HG02571 (cell line): ENCODE data around the gene IFT88.

ENCODE experiments used
- ATAC-seq: cut with Tn5 transposase; IDR thresholded peaks from one replicate; pipeline ENCODE4 v1.9.1; 2021; ENCODE audit warnings: mild to moderate bottlenecking, moderate library complexity; ENCODE audit not compliant: unreplicated experiment

IFT88 gene

GRCh38 chr13:20566898-20567874 lies at the start of gene IFT88:
TSS of gene IFT88 (plus strand) at chr13:20567157. CDS start at chr13:20574386, 7,229 bp downstream.
- peak; percentile 85 for ATAC-seq

- ATAC-seq, result no peak
Measured at GRCh38 chr13:20518660-20519100, 48.3 kb upstream of the IFT88 start.

- no peak for ATAC-seq
Measured at GRCh38 chr13:20519875-20520274, 47.1 kb upstream of the IFT88 start.

- no peak for ATAC-seq
Measured at GRCh38 chr13:20521364-20522115, 45.4 kb upstream of the IFT88 start.

GRCh38 chr13:20525144-20525600 lies 41.8 kb upstream of the IFT88 start:
- peak; percentile 7 for ATAC-seq

DNA sequence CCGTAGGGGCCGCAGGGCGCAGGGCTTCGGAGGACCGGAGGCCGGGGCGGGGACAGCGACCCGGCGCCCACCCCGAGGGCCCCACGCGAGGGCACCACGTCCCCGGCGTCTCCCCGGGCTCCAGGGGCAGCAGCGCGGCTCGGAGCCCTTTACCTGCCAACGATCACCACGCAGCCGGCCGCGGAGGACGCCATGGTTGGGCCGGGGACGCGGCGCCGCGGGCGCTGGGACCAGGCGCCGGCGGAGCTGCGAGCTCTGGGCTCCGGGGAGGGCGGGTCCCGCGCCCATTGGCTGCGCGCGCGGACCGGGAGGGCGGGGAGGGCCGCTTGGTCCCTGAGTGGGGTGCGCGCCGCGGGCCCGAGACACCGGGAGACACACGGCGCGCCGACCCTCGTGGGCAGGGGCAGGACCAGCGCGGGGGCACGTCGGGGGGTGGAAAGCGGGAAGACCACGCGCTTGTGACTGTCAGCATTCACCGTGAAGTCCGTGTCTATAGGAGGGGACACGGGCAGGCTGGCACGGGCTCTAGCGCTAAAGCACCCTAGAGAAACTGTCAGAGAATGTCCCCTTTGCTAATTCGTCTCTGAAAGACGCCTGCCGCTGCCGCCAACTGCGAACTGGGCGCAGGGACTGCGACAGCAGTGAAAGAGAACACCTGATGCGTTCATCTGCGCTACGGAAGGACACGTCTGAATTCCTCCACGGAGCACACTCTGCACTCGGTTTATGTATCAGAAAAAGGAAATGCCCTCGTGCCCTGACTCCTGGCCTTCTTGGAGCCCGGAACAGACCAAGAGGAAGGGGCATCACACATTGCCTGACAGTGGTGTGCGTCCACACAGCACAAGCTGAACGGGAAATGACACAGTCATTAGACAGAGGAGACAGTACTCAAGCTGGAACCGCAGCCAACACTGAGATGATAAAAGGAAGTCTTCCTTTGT lies 41.1 kb upstream of the IFT88 start, which contains the start of gene CRYL1:
Gene CRYL1 (minus strand): TSS at position 257 of the 944 bp plus-strand sequence. CDS start 63 bp downstream, at position 194.
- peak; percentile 84 for ATAC-seq

- ATAC-seq, result no peak
Measured at GRCh38 chr13:20526664-20527063, 40.3 kb upstream of the IFT88 start.

DNA sequence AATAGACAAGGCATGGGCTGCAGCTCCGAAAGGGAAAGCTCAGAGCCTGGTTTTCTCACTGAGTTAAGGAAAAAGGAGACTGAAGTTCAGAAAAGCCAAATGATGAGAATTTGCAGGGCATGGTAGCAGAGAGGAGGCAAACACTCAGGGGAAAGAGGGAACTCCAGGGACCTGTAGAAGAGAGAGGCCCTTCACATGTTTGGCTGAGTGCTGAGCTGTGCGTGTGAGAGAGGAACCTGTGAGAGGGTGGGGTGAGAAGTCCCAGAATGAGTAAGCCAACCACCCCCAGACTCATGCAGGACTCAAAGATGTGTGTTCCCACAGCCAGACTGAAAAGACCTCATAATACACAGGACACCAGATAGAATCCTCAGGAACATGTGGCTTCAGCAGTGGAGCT lies 38.5 kb upstream of the IFT88 start:
- ATAC-seq, result no peak

GRCh38 chr13:20534038-20534608 lies 32.8 kb upstream of the IFT88 start:
- no peak for ATAC-seq

- ATAC-seq, result no peak
Measured at GRCh38 chr13:20536992-20537391, 30.0 kb upstream of the IFT88 start.

DNA sequence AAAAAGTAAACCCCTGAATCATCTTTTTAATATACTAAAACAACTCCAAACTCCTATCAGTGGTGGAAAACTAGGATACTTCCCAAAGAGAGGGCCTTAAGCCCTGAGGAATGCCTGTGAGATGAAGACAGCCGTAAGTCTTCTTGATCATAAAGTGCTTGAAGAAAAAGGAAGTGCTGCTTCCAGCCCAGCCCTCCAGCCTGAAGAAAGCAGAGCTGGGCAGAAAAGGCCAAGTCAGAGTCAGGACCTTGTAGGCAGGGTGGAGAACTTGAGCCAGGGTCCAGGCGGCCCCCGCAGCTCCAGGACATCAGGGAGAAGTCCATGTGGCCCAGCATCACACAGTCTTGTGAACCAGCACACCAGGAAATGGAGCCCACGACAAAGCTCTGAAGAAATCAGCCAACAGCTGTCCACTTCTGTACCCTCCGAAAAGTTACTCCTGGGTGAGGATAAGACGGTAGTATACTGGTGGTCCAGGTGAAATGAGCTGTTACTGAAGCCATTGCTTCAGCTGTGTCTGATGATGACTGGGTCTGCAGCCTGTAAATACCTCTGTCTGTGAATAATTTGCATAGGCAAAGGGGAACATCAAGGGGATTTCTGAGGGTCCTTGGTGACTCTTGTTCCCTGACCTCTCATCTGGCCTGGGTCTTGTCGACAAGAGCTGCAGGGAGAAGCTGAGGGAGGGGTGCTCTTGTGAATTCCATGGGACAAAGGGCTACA lies 22.6 kb upstream of the IFT88 start:
- no peak for ATAC-seq

DNA sequence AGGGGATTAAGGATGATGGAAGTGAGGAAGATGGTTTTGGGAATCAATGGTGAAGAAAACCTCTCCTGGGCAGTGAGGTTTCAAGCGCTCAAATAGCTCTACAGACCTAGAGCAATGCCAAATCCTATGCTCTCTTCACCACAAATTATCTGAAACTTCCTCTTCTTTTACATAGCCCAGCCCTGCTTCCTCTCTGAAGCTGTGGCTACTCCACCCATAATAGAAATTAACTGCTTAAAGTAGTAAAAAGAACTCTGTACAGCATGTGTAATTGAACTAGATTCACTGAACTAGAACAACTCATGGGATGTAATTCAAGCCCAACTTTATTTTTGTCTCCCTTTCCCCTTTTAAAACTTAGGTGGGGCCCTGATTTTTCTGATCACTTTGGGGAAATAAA lies 20.4 kb upstream of the IFT88 start:
- no peak for ATAC-seq

DNA sequence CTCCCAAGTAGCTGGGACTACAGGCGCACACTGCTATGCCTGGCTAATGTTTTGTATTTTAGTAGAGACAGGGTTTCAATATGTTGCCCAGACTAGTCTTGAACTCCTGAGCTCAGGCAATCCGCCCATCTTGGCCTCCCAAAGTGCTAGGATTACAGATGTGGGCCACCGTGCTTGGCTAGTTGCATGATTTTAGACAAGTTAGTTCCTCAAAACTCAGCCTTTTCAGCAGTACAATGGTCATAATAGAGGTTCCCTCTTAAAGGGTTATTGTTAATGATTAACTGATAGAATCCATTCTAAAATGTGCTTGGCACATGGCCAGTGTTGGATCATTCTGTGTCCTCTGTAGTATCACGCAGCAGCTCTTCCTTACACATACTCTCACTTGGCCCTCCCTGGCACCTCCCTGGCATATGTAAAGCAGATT lies 19.5 kb upstream of the IFT88 start:
- no peak for ATAC-seq

GRCh38 chr13:20550799-20551198 lies 16.2 kb upstream of the IFT88 start:
- no peak for ATAC-seq

GRCh38 chr13:20553311-20553710 lies 13.6 kb upstream of the IFT88 start:
- no peak for ATAC-seq

DNA sequence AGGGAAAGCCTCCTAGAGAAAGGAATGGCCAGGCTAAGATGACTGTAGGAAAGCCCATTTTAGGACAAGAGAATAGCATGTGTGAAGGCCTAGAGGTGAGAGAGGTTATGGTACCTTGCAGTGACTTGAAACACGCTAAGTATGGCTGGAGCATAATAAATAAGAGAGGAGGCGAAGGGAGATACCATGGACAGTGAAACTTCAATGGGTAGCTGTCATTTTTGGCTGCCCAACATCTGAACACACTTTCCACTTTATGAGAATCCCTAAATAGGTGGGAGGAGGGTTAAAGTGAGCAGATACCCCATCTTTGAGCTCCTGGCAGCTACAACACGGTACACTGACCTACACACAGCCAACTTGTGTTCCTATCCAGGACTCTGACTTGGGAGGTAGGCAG lies 8.0 kb upstream of the IFT88 start:
- no peak for ATAC-seq

- ATAC-seq, result no peak
Measured at GRCh38 chr13:20559659-20560356, 7.1 kb upstream of the IFT88 start.

- ATAC-seq, result no peak
Measured at GRCh38 chr13:20561741-20562140, 5.2 kb upstream of the IFT88 start.
